Mucosa of gallbladder (tissue), 1 donor: Measurements from ENCODE around the gene PLEKHB1. TPM values are rescaled to one million over a fixed set of nuclear protein-coding genes. Genes with fewer than 3 reads are reported as not detected.

Experiments used
- DNase-seq: peaks from one replicate; pipeline ENCODE4 v3.0.0-alpha.2; 2020; ENCODE audit warnings: low spot score
- total RNA-seq: library from RNA; stranded (reverse); gene quantifications from one replicate; pipeline ENCODE4 v1.2.1, GENCODE V29; 2021
- donor health status: DM: no; HTN: no; CAD: no.

Gene PLEKHB1, protein sequence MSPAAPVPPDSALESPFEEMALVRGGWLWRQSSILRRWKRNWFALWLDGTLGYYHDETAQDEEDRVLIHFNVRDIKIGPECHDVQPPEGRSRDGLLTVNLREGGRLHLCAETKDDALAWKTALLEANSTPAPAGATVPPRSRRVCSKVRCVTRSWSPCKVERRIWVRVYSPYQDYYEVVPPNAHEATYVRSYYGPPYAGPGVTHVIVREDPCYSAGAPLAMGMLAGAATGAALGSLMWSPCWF
- total RNA-seq, result 58.1 TPM

DNA sequence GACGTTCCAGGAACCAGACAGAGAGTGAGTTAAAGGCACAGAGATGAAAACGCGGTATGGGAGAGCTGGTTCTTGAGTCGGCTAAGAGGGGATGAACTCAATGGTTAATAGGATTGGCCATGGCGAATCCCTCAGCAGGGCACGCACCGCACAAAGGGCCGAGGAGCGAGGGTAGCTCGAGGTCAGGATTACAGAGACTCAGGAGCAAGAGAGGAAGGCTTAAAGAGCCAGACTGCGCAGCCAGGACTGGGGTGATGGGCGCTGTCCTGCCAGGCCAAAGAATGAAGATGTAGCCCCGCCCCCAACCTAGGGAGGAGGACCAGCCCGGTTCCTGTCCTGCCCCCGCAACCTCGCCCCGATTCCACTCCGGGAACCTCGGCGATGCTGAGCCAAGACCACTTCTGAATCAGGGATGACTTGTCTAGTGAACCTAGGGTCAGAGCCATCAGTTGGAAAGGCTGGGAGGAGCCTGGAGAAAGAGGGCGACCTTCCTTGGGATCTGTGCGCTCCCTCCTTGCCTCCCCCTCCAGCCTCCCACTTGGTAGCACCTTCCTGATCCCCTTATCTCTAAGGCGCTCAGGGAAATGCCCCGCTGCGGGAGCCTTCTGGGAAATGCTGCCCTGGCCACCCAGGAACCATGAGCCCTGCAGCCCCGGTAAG lies at the start of gene PLEKHB1:
Gene PLEKHB1 (plus strand): TSS at position 610 of the 660 bp plus-strand sequence. CDS start 28 bp downstream, at position 638.
- no peak for DNase-seq

DNA sequence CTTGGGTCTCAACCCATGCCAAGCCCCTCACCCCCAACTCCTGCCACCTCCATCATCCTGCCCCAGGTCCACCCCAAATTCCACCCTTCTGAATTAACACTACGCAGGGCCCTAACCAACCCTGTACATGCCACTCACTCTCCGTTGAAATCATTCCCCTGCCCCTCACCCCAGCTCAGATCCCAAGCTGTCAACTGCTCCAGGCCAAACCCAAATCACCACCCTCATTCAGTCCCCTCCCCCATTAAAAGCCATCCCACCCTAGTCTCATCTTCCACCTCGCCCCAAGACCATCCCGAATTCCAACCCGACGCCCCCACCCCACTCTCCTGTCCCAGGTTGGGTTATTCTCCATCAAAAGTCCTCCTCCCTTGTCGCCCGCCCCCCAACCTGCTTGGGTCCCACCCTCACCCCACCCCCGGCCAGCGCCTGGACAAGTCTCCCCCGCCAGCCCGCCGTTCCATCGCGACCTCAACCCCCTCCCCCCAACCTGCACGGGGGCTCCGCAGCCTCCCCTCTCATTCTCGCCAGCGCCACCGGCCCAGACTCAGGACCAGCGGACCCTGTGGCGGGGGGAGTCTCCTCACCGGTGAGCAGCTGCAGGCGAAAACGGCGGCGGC lies 48.9 kb upstream of the PLEKHB1 start:
- DNase-seq, result no peak

DNA sequence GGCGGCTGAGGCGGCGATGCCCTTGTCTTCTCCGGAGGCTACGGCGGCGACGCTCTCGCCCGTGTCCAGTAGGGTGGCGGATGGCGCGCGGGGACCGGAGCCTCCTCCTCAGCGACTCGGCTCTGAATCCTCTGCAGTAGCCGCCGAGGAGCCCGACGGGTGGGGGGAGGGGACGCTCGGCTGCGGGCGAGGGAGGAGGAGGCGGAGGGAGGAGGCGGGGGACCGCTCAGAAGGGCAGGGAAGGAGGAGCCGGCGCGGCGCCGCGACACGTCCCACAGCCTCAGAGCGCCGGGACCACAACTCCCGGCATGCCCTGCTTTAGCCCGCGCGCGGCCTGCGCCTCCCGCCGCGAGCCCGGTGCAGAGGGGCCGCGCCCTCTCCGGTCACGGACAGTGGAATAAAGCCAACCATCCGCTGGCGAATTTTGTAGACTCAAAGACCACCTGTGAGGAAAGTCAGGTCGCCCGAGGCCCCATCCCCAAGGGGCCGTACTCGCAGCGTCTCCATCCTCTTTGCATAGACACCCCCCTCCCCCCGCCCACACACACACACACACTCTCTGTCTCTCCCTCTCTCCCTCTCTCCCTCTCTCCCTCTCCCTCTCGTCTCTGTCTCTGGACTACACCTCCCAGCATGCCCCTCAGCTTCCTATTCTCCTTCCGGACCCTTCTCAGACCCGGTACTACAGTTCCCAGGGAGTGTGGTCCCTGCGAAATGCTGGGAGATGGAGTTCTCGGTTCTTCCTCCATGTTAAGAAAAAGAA lies 48.2 kb upstream of the PLEKHB1 start, which contains the start of gene FAM168A:
Gene FAM168A (minus strand): TSS at position 157 of the 763 bp plus-strand sequence. CDS start 129,638 bp downstream, outside the sequence.
- DNase-seq, result peak; percentile 96

DNA sequence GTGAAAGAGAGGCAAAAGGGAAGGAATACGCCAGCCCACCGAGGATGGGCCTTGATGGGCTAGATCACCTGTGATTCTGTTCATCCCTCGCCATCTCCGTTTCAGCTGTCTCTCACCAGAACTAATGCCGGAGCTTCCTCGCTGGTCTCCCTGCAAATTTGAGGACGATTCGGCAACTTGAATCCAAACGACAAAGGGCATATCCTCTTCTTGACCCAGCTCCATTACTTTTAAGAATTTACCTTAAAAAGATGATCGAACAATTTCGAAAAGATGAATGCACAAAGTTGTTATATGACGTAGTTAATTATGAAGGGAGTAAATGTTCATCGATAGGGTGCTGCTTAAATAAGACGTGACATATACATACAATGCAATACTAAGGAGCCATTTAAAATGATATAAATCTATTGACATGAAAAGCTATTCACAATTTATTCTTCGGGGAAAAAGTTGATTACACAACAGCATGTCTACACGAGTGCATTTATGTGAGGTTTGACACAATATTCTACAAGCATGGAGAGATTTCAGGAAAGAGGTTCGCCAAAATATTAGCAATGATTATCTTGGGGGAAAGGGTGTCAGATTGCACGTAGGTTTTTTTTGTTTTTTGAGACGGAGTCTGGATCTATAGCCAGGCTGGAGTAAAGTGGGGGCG lies 47.5 kb upstream of the PLEKHB1 start:
- DNase-seq, result no peak

DNA sequence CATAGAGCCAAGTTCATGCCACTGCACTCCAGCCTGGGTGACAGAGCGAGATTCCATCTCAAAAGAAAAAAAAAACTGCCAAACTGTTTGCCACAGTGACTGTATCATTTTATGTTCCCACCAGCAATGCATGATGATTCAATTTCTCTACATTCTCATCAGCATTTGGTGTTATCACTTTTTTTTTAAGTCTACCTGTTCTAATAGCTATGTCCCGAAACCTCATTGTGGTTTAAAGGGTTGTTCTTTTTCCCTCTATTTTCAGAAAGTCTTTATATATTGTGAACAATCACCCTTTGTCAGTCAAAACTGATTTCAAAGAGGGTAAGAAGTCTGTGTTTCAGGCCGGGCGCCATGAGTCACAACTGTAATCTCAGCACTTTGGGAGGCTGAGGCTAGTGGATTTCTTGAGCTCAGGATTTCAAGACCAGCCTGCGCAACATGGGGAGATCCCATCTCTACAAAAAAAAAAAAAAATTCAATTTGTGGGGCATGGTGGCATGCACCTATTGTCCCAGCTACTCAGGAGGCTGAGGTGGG lies 33.7 kb upstream of the PLEKHB1 start:
- DNase-seq, result no peak

DNA sequence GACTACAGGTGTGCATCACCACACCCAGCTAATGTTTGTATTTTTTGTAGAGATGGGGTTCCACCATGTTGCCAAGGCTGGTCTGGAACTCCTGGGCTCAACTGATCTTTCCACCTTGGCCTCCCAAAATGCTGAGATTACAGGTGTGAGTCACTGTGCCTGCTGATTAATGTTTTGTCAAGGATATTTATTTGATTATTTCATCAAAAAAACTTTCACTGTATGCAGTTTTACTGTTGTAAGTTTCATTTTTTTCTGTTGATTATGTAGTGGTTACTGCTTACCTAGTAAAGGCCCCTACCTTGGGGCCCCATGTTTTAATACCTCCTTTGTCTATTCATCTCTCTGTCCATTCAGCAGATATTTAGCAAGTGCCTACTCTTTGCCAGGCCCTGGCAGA lies 31.8 kb upstream of the PLEKHB1 start:
- DNase-seq, result no peak

DNA sequence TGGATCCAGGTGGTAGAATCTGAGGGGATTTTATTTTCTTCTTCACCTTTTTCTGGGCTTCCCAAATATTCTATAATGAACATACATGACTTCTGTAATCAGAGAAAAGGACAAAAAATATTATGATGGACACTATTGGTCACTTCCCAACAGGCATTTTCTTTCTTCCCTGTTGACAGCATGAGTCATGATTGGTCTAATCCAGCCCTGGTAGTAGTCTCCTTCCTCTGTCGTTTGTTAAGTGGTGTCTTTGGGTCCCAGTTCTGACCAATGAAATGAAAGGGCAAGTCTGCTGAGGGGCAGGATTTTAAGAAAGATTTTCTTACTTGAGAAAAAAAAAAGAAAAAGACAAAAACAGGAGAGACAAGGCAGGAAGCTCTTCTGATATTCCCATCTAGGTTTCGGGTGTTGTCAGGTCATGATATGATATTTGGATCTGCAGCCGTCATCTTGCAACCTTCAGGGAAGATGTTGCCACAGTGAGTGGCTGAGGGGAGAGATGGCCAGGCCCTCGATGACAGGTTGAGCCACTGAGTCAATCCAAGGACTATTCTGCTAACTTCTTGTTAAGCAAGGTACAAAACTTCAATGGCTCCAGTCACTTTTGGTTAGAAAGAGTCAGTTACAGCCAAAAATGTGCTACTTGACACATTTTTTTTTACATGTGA lies 23.3 kb upstream of the PLEKHB1 start:
- no peak for DNase-seq

DNA sequence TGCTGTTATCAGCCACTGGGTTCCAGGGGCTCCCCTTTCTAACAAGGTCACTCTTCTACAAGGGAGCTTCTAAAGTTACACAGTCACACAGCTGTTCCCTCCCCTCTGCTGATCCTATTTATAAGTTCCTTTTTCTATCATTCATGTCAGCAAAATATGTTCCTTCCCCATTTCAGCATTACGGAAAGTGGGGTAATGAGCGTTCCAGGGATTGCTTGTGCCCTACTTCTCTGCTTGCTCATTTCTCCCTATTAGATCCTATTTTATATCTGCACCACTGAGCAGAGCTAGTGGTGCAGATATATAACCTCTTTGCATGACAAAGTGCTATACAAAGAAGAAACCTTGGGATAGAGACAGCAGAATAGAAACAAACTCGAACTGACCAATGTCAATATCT lies 22.7 kb upstream of the PLEKHB1 start:
- no peak for DNase-seq

DNA sequence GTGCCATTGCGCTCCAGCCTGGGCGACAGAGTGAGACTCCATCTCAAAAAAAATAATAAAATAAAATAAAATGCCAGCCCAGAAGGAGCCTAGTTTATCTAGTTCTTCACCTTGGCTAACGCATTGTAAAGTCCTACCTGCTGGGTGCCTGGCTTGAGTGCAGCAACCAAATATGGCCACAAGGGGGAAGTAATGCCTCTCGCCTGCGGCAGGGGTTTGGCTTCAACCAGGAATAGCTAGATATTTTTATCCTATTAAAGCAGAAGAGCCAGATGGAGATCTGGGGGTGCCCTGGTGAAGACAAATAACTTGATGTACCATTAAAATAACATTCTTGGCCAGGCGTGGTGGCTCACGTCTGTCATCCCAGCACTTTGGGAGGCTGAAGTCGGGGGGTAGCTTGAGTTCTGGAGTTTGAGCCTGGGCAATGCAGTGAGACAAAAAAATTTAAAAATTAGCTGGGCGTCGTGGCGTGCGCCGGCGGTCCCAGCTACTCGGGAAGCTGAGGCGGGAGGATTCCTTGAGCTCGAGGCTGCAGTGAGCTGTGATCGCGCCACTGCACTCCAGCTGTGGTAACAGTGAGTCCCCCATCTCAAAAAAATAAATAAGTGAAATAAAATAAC lies 20.6 kb upstream of the PLEKHB1 start:
- DNase-seq, result peak; percentile 81

DNA sequence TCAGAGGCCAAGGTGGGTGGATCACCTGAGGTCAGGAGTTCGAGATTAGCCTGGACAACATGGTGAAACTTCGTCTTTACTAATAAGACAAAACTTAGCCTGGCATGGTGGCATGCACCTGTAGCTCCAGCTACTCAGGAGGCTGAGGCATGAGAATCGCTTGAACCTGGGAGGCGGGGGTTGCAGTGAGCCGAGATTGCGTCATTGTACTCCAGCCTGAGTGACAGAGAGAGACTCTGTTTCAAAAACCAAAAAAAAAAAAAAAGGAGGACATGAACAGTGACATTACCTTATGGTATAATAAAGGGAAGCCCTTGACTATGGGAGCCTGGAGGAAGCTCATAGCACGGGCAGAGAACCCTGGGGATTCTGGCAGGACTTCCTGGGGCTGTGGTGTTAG lies 16.5 kb upstream of the PLEKHB1 start:
- no peak for DNase-seq

DNA sequence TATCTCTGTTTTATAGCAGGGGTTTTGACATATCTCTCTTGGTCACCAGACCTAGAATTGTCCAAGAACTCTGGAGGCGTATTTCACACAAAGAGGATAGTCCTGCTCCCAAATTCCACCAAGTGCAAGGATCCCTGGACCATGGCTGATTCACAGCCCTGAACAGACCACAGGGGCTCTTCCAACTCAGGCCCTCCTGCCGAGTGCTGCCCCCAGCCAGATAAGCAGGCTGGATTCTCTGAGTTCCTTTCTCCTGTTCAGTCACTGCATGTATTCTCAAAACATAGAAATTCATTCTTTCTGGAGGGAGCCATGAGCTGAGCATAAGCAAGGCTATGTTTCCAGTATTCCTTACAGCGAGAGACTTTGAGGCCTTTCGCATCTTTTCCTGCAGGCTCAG lies 13.4 kb upstream of the PLEKHB1 start:
- DNase-seq, result no peak

DNA sequence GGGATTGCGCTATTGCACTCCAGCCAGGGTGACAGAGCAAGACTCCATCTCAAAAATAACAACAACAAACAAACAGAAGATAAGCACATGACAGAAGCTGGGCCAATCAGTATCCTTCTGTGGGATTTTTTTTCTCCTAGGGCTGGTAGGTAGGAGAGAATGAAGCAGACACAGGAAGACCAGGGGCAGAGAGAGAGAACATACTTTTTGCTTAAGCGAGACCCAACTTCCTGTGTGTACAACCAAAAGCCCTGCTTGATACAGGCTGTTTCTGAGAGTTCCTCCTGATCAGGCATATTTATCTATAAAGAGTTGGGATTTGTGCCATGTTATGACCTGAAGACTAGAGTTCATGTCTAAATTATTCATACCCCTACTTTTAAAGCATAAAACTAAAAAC lies 12.4 kb upstream of the PLEKHB1 start:
- DNase-seq, result no peak

DNA sequence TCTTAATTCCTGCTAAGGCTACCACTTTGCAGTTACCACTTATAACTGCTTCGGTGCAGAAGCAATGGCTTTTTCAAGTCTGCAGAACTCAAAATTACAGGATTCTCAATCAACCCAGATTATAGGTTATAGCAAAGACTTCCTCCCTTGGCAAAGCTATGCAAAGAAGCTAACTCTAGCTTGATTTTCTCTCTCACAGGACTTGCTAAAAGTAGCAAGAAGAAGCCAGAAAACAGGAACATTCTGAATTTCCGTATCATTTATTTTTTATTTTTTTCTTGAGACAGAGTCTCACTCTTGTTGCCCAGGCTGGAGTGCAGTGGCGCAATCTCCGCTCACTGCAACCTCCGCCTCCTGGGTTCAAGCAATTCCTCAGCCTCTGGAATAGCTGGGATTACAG lies 10.7 kb upstream of the PLEKHB1 start:
- DNase-seq, result no peak

DNA sequence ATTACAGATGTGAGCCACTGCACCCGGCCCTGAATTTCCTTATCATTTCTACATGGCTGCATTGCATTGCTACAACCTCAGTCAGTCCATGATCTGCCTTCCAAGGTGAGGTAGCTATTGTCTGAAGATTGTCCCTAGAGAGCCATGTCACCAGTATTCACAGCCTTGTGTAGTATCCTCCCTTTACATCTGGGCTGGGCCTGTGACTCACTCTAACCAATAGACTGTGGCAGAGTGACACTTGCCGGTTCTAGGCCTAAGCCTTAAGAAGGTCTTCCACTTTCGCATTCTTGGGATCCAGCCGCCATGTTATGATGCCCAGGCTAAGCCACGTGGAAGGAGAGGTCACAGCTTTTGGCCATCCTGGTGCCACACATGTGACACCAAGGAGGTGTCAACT lies 10.1 kb upstream of the PLEKHB1 start:
- DNase-seq, result no peak

DNA sequence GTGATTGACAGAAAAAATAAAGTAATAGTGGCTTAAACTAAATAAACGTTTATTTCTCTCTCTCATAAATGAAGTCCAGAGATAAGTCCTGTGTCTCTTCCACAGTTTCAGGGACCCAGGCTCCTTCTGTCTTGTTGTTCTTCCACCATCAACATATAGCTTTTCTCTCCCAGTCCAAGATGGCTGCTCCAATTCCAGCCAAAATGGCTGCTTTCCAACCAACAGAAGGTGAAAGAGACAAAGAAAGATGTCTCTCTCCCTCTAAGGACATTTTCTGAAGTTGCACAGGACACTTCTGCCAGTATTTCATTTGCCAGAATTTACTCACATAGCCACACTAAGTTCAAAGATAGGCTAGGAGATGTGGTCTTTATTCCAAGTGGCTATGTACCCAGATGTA lies 9.4 kb upstream of the PLEKHB1 start:
- DNase-seq, result no peak

DNA sequence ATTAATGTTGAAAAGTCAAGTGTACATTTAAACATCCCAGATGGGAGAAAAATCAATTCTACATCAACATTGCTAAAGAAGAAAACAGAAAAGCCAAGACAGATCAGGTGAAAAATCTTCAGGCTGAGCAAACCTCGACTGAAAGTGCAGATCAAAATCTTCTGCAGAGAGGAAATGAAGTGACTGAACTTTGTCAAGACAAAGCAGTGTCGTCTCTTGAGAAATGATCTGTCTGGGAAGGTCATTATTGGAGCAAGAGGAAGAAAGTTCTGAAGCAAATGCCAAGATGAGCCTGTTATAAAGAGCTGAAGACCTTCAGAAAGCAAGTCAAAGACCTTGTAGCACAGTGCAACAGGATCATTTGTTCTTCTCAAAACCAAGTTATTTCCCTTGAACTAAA lies 5.8 kb upstream of the PLEKHB1 start:
- DNase-seq, result no peak

DNA sequence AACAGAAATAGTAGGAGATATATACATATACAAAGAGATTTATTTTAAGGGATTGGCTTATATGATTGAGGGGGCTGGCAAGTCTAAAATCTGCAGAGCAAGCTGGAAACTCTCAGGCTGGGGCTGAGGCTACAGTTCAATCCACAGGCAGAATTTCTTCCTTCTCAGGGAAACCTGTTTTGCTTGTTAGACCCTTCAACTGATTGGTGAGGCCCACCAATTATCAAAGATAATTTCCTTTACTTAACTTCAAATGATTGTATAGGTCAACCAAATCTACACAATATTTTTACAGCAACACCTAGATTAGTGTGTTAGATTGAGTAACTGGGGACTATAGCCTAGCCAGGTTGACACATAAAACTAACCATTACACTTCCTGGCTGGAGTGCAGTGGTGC lies 4.7 kb upstream of the PLEKHB1 start:
- no peak for DNase-seq

DNA sequence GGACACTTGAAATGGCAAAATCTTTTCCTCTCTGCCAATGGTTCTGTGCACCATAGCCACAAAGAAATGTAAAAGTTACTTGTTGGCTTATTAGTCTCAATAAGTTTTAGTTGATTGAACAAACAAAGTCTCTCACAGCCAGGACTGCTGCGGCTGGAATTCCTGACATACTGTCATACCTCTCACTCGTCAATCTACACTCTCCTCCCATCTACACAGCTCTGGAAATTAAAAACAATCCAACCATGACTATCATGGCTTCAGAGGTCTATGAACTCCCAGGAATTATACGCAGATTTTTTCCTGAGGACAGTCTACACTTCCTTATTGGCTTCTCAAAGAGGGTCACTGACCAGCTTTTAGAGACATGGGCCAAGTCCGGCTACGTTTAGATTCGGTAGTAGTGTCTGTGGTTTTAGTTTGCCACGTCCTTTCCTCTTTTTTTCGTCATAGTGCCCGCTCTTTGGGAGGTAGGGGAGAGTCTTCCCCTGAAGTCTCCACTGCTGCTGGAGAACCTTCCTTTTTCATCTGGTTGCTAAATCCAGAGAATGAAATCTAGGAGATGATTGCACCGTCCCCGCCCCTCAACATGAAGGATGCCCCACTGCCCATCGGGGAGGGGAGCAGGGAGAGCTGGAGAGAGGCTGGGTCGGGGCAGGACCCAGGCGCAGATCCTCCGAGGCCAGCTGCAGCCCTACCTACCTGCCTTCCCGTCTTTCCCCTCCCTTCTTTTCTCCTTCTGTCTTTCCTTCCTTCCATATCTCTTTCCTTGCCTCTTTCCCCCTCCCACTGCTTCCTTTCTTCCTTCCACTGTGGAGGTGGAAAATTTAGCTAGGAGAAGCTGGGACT lies 1.0 kb upstream of the PLEKHB1 start:
- DNase-seq, result no peak

DNA sequence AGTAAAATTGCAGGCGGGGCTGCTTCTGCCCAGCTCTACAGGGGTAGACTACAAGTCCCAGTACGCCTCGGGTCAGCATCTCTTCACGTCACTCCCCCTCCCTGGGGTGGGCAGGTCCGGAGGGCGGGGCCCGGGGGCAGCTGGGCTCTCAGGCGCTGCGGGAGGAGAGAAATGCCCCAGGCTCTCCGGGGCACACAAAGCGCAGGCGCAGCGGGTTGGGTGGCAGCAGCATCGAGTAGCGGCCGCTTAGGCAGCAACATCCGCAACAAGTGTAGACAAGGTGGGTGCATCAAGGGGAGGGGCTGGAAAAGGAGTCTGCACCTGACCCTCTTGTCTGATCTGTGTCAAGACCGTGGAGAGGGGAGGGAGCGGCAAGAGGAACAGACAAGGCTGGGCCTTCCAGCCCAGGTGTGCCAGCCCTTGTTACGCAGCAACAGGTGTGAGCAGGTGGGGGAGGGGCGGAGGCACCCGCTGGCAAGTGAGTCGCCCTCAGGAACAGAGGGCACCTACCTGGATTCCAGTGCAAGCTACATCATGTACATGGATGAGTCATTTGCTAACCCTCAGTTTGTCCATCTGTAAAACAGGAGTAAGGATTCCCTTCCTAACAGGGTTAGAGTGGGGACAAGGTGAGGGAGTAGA lies 1.2 kb downstream of the PLEKHB1 start:
- peak; percentile 93 for DNase-seq
